HG02610 (cell line): ENCODE measurements around the gene DRC7.

ENCODE experiments used
- ATAC-seq: cut with Tn5 transposase; IDR thresholded peaks from one replicate; pipeline ENCODE4 v1.9.1; 2021; ENCODE audit warnings: mild to moderate bottlenecking, moderate library complexity; ENCODE audit not compliant: unreplicated experiment

Gene DRC7

GRCh38 chr16:57690782-57691471, 3.7 kb upstream of the DRC7 start:
- ATAC-seq, result no peak

GRCh38 chr16:57692636-57693035, 2.0 kb upstream of the DRC7 start:
- ATAC-seq, result no peak

GRCh38 chr16:57693550-57693949, 1.1 kb upstream of the DRC7 start:
- no peak for ATAC-seq

- ATAC-seq, result no peak
Measured at GRCh38 chr16:57694231-57694724, 328 bp upstream of the DRC7 start.

GRCh38 chr16:57695680-57696069, 1.1 kb downstream of the DRC7 start:
- no peak for ATAC-seq

- no peak for ATAC-seq
Measured at GRCh38 chr16:57696240-57696639, 1.6 kb downstream of the DRC7 start.

GRCh38 chr16:57697896-57698537, 3.4 kb downstream of the DRC7 start:
- no peak for ATAC-seq

- ATAC-seq, result no peak
Measured at GRCh38 chr16:57698812-57699405, 4.3 kb downstream of the DRC7 start.

GRCh38 chr16:57699481-57699880, 4.9 kb downstream of the DRC7 start:
- no peak for ATAC-seq

- no peak for ATAC-seq
Measured at GRCh38 chr16:57699899-57700298, 5.3 kb downstream of the DRC7 start.

GRCh38 chr16:57700781-57701551, 6.4 kb downstream of the DRC7 start:
- ATAC-seq, result no peak

GRCh38 chr16:57701759-57702371, 7.3 kb downstream of the DRC7 start:
- ATAC-seq, result no peak

- no peak for ATAC-seq
Measured at GRCh38 chr16:57703416-57704010, 8.9 kb downstream of the DRC7 start.

GRCh38 chr16:57704011-57704904, 9.7 kb downstream of the DRC7 start:
- no peak for ATAC-seq

GRCh38 chr16:57704905-57705852, 10.6 kb downstream of the DRC7 start:
- ATAC-seq, result no peak

- ATAC-seq, result no peak
Measured at GRCh38 chr16:57706717-57707116, 12.1 kb downstream of the DRC7 start.

GRCh38 chr16:57707331-57707730, 12.7 kb downstream of the DRC7 start:
- ATAC-seq, result no peak

GRCh38 chr16:57708168-57708567, 13.6 kb downstream of the DRC7 start:
- ATAC-seq, result no peak
